ENCODE data around the gene ZNF512B. TPM values are rescaled to one million over a fixed set of nuclear protein-coding genes. Genes with fewer than 3 reads are reported as not detected.
A peak's percentile ranks its signal among the peaks of the same experiment; 100 is the strongest.

The ZNF512B gene
- total and polyA plus RNA-seq, 4 donors = 8.7 to 18.9 (median 11.8) TPM

- H3K27ac ChIP-seq (ENCODE audit: low read depth in 1 of 2, low read length in 1 of 2) = peak within 1 kb of the TSS; percentile 75 to 89
- WGBS, 2 donors = 1% methylated on average over 66 to 75 of the region's 75 CpGs
- TF ChIP-seq, protein P1, sequence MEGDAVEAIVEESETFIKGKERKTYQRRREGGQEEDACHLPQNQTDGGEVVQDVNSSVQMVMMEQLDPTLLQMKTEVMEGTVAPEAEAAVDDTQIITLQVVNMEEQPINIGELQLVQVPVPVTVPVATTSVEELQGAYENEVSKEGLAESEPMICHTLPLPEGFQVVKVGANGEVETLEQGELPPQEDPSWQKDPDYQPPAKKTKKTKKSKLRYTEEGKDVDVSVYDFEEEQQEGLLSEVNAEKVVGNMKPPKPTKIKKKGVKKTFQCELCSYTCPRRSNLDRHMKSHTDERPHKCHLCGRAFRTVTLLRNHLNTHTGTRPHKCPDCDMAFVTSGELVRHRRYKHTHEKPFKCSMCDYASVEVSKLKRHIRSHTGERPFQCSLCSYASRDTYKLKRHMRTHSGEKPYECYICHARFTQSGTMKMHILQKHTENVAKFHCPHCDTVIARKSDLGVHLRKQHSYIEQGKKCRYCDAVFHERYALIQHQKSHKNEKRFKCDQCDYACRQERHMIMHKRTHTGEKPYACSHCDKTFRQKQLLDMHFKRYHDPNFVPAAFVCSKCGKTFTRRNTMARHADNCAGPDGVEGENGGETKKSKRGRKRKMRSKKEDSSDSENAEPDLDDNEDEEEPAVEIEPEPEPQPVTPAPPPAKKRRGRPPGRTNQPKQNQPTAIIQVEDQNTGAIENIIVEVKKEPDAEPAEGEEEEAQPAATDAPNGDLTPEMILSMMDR (IDR thresholded peaks at IDR 0.05; ENCODE audit: control extremely low read depth, extremely low read depth) = peak; percentile 75
Measured at GRCh38 chr20:63980806-63981728, 11.3 kb upstream of the ZNF512B start, which contains the start of gene PRPF6. Gene PRPF6, plus strand, starts transcription at chr20:63981132. Its CDS starts 114 bp downstream, at chr20:63981246.

GRCh38 chr20:63980317-63980805 is 10.6 kb upstream of the ZNF512B start:
- H3K4me1 ChIP-seq (ENCODE audit: control insufficient read depth in 5 of 5, insufficient read depth in 5 of 5, low read length in 5 of 5) = peaks cover 5 to 29% (median 13%) of the 10 kb centered on the region in 5 donors
- H3K9ac ChIP-seq (ENCODE audit: insufficient read depth in 1 of 2, low read length in 2 of 2) = no peak overlapping the region
- peak; percentile 4 for ATAC-seq (ENCODE audit: insufficient read depth, low FRiP score)

More at GRCh38 chr20:63980806-63981728, 11.3 kb upstream of the ZNF512B start, which contains the start of gene PRPF6:
- H3K4me3 ChIP-seq = peak within 1 kb of the TSS; percentile 91
- H3K27me3 ChIP-seq (ENCODE audit: control insufficient read depth in 3 of 3, insufficient read depth in 3 of 3, low read length in 2 of 3) = peaks cover 0 to 4% (median 4%) of the 10 kb centered on the region in 3 donors
- H3K9ac ChIP-seq (ENCODE audit: insufficient read depth in 1 of 2, low read length in 2 of 2) = peak within 1 kb of the TSS; percentile 61 to 63
- H3K9me3 ChIP-seq (ENCODE audit: control insufficient read depth in 4 of 4, insufficient read depth in 3 of 4, low read length in 3 of 4) = no peaks in the 10 kb centered on the region
- DNase-seq (peak; percentile 95 to 97 (median 96)), ATAC-seq (ENCODE audit: insufficient read depth, low FRiP score) (peak; percentile 85)
- peaks cover 5 to 29% (median 13%) of the 10 kb centered on the region in 5 donors for H3K4me1 ChIP-seq (ENCODE audit: control insufficient read depth in 5 of 5, insufficient read depth in 5 of 5, low read length in 5 of 5)
- H3K36me3 ChIP-seq (ENCODE audit: control insufficient read depth in 4 of 4, insufficient read depth in 4 of 4, low read length in 4 of 4) = peaks cover 13 to 18% (median 16%) of the 10 kb centered on the region in 4 donors

DNA sequence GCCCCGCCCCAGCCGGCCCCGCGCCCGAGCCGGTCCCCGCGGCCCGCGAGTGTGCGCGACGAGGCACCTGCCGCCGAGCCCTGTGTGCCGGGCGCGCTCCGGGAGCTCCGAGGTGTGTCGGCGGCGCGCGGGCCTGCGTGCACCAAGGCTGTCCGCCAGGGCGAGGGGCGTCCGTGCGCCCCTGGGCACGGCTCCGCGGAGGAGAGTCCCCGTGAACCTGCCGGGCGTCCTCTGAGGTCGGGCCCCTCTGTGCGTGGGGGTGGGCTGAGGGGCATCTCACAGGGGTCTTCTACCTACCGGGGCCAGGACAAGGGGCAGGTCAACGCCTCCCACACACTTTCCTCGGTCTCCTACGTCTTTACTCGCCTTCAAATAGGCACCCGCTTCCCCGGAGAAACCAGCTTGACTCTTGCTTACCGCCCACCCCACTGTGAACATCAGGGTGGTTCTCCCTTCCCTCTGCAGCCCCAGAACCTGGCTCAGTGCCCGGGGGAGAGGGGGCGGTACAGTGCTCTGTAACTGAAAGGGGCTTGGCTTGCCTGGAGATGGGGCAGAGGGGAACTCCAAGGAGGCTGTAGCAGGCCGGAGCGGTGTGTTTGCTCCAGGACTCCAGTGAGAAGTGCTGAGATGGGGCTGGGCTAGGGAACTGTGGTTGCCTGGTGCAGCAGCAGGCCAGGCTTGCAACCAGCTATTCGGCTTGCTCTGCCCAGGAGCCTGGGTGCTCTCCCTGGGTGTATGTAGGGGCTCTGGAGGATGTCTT is 10.0 kb upstream of the ZNF512B start, which contains the start of gene SAMD10:
Gene SAMD10, minus strand, starts transcription at position 86 of the 760 bp plus-strand sequence. CDS start 175 bp downstream, outside the sequence.
- Histone ChIP-seq H3K27me3 (ENCODE audit: control insufficient read depth in 3 of 3, insufficient read depth in 3 of 3, low read length in 2 of 3) (peaks cover 0 to 4% (median 4%) of the 10 kb centered on the region in 3 donors), H3K27ac (ENCODE audit: low read depth in 1 of 2, low read length in 1 of 2) (peak within 1 kb of the TSS; percentile 82 to 83), H3K36me3 (ENCODE audit: control insufficient read depth in 4 of 4, insufficient read depth in 4 of 4, low read length in 4 of 4) (peaks cover 4 to 9% (median 6%) of the 10 kb centered on the region in 4 donors), H3K9me3 (ENCODE audit: control insufficient read depth in 4 of 4, insufficient read depth in 3 of 4, low read length in 3 of 4) (no peaks in the 10 kb centered on the region), H3K4me1 (ENCODE audit: control insufficient read depth in 5 of 5, insufficient read depth in 5 of 5, low read length in 5 of 5) (peaks cover 5 to 29% (median 13%) of the 10 kb centered on the region in 5 donors), H3K9ac (ENCODE audit: insufficient read depth in 1 of 2, low read length in 2 of 2) (no peak within 1 kb of the TSS), H3K4me3 (peak within 1 kb of the TSS; percentile 34)
- 2% methylated on average over 42 to 52 of the region's 52 CpGs for WGBS, 2 donors
- ATAC-seq (ENCODE audit: insufficient read depth, low FRiP score) (no peak), DNase-seq (peak; percentile 87 to 90 (median 88))
- TF ChIP-seq, protein P1 (IDR thresholded peaks at IDR 0.05; ENCODE audit: control extremely low read depth, extremely low read depth) = no peak

More at GRCh38 chr20:63980317-63980805, 10.6 kb upstream of the ZNF512B start:
- peaks cover 0 to 4% (median 4%) of the 10 kb centered on the region in 3 donors for H3K27me3 ChIP-seq (ENCODE audit: control insufficient read depth in 3 of 3, insufficient read depth in 3 of 3, low read length in 2 of 3)
- DNase-seq = no peak
- 63 to 65% methylated on average over 15 of the region's 15 CpGs for WGBS, 2 donors
- TF ChIP-seq, protein P1 (IDR thresholded peaks at IDR 0.05; ENCODE audit: control extremely low read depth, extremely low read depth) = no peak
- H3K4me3 ChIP-seq = no peak overlapping the region
- peak overlapping the region; percentile 64 to 82 for H3K27ac ChIP-seq (ENCODE audit: low read depth in 1 of 2, low read length in 1 of 2)
- H3K36me3 ChIP-seq (ENCODE audit: control insufficient read depth in 4 of 4, insufficient read depth in 4 of 4, low read length in 4 of 4) = peaks cover 11 to 15% (median 12%) of the 10 kb centered on the region in 4 donors
- H3K9me3 ChIP-seq (ENCODE audit: control insufficient read depth in 4 of 4, insufficient read depth in 3 of 4, low read length in 3 of 4) = no peaks in the 10 kb centered on the region
